Mesothelial cell of epicardium (in vitro differentiated cells): Measurements from ENCODE around the gene ACADVL. TPM values are rescaled to one million over a fixed set of nuclear protein-coding genes. Genes with fewer than 3 reads are reported as not detected.

Source experiments
- DNase-seq, 2 experiments: peaks; one replicate each; pipeline ENCODE4 v3.0.0; 2021; ENCODE audit warnings: low spot score in 2 of 2; ENCODE audit not compliant: unreplicated experiment in 2 of 2
- H3K27ac Mint-ChIP-seq: 2 replicates; pipeline ENCODE4 v1.8.0; 2021; ENCODE audit warnings: mixed read lengths
- H3K27me3 Mint-ChIP-seq: 2 replicates; pipeline ENCODE4 v1.8.0; 2021; ENCODE audit warnings: low read depth, mixed read lengths
- H3K36me3 Mint-ChIP-seq: 2 replicates; pipeline ENCODE4 v1.8.0; 2021; ENCODE audit warnings: mixed read lengths
- H3K4me1 Mint-ChIP-seq: 2 replicates; pipeline ENCODE4 v1.8.0; 2021; ENCODE audit warnings: mixed read lengths
- H3K4me3 Mint-ChIP-seq: 2 replicates; pipeline ENCODE4 v1.8.0; 2021; ENCODE audit warnings: mild to moderate bottlenecking, moderate library complexity, mixed read lengths
- H3K9me3 Mint-ChIP-seq: 2 replicates; pipeline ENCODE4 v1.8.0; 2021; ENCODE audit warnings: mixed read lengths
- total RNA-seq: library from RNA; stranded (reverse); gene quantifications from 3 replicates; pipeline ENCODE4 v1.2.1, GENCODE V29; 2021
- TF ChIP-seq, protein P1 (sequence below): fragments of 200-600 bp; sonication (generic); IDR thresholded peaks from one replicate; pipeline ENCODE4 v1.5.0; 2021; ENCODE audit warnings: antibody characterized with exemption; ENCODE audit not compliant: unreplicated experiment

ACADVL gene
- total RNA-seq, 1 donor from 2014 or later: 424 TPM

DNA sequence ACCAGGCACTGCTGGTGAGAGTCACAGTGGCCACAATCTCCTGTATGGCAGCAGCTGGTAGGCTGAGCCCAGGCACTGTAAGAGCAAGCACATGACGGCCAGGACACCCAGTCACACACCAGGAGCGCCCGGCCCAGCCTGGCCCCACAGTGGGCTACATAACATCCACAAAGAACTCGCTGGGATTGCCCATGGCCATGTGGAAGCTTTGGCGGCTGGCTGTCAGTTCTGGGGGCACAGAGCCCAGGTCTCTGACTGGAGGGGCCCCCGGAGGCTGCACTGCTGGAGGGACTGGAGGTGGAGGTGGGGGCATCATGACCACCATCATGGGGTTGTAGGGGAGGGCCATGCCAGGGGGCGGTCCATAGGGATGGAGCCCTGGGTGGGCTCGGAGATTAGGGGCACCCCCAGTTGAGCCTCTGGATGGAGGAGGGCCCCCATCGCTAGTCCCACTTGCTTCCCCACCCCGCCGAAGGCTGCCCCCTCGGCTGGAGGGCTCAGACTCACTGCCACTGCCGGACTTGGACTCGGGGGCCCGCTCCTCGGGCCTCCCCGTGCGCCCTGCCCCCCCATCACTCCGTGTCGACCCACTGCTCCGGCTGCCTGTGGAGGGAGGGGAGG is 6.1 kb downstream of the ACADVL start:
- H3K4me1 Mint-ChIP-seq: peaks cover 3% of the 10 kb centered on the region
- H3K36me3 Mint-ChIP-seq: peaks cover 18% of the 10 kb centered on the region
- no peak overlapping the region for H3K4me3 Mint-ChIP-seq
- H3K9me3 Mint-ChIP-seq: no peaks in the 10 kb centered on the region
- TF ChIP-seq, protein P1, sequence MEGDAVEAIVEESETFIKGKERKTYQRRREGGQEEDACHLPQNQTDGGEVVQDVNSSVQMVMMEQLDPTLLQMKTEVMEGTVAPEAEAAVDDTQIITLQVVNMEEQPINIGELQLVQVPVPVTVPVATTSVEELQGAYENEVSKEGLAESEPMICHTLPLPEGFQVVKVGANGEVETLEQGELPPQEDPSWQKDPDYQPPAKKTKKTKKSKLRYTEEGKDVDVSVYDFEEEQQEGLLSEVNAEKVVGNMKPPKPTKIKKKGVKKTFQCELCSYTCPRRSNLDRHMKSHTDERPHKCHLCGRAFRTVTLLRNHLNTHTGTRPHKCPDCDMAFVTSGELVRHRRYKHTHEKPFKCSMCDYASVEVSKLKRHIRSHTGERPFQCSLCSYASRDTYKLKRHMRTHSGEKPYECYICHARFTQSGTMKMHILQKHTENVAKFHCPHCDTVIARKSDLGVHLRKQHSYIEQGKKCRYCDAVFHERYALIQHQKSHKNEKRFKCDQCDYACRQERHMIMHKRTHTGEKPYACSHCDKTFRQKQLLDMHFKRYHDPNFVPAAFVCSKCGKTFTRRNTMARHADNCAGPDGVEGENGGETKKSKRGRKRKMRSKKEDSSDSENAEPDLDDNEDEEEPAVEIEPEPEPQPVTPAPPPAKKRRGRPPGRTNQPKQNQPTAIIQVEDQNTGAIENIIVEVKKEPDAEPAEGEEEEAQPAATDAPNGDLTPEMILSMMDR: no peak
- H3K27ac Mint-ChIP-seq: no peak overlapping the region
- H3K27me3 Mint-ChIP-seq: no peaks in the 10 kb centered on the region
- no peak for DNase-seq

DNA sequence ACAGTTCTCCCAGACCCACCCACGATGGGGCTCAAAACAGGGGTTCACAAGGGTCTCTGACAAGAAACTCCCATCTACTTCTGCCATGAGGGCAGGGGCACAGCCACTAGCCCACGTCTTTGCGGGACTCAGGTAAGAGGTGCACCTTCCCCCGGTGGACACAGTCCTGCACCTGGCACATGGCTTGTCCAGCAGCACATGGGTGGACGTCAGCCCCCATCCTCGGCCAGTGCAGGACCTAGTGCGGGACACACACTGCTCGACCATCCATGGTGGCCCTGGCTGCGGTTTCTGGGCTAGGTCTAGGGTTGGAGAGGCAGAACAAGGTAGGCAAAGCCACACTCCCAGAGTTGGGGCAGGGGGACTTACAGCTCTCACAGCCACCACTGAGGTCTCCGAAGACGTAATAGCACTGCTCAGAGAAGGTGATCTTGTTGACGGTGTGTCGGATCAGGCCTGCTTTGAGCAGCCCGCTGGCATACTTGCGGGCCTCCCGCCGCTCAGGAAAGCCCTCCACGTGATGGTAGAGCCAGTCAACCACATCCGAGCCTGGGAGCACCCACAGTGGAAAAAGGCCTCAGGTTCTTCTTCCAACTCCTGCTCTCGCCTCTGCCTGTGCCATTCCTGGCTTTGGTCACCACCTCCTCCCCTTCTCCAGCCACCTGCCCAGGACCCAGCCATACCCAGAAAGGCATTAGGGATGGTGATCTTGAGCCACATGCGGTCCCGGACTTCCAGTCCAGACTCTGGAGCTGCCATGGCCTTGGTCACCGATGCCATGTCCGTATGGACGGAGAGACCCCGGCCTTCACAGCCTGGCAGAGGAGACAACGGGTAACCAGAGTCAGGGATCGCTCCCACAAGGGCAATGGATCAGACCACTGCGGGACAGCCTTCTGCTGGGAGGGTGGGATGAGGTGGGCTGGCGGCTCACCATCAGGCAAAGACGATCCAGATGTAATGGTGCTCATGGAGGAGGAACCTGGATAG is 7.3 kb downstream of the ACADVL start:
- H3K9me3 Mint-ChIP-seq: no peaks in the 10 kb centered on the region
- H3K27ac Mint-ChIP-seq: no peak overlapping the region
- TF ChIP-seq, protein P1: no peak
- peaks cover 20% of the 10 kb centered on the region for H3K36me3 Mint-ChIP-seq
- H3K27me3 Mint-ChIP-seq: no peaks in the 10 kb centered on the region
- H3K4me1 Mint-ChIP-seq: peaks cover 2% of the 10 kb centered on the region
- DNase-seq: no peak
- no peak overlapping the region for H3K4me3 Mint-ChIP-seq

DNA sequence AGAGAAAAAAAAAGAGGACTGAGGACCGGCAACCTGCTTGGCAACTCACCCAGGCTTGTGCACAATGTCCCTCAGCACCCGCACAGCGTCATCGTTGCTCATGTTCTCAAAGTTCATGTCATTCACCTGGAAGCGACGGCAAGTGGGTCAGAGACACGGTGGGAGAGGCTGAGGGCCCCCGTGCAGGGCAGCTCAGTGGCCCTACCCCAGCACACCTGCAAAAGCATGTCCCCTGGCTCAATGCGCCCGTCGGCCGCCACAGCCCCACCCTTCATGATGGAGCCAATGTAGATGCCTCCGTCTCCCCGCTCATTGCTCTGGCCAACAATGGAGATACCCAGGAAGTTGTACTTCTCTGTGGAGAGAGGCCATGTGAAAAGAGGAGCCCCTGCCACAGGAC is 9.2 kb downstream of the ACADVL start:
- TF ChIP-seq, protein P1: no peak
- DNase-seq: no peak
- Mint-ChIP-seq H3K4me3 (no peak overlapping the region), H3K27me3 (no peaks in the 10 kb centered on the region), H3K27ac (no peak overlapping the region), H3K9me3 (no peaks in the 10 kb centered on the region), H3K4me1 (peaks cover 16% of the 10 kb centered on the region), H3K36me3 (peaks cover 16% of the 10 kb centered on the region)

DNA sequence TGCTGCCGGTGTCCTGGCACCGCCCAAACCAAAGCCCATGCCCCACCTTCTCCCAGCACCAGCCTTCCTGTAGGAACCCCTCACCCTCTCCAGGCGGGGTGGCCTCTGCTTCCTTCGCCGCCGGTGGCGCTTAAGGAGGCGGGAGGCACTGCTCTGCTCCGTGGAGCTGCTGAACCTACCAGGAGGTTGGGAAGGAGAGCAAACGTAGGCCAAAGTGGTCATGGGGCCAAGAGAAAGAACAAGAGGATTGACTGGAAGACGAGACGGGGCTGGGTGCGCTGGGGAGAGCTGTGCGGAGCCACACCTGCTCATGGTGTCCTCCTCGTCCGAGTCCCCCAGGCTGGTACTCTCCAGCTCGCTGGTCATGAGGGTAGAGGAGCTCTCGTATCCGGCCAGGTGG is 9.8 kb downstream of the ACADVL start:
- H3K27me3 Mint-ChIP-seq: no peaks in the 10 kb centered on the region
- DNase-seq: no peak
- TF ChIP-seq, protein P1: no peak
- peaks cover 14% of the 10 kb centered on the region for H3K36me3 Mint-ChIP-seq
- H3K4me1 Mint-ChIP-seq: peaks cover 18% of the 10 kb centered on the region
- no peak overlapping the region for H3K27ac Mint-ChIP-seq
- no peaks in the 10 kb centered on the region for H3K9me3 Mint-ChIP-seq
- H3K4me3 Mint-ChIP-seq: no peak overlapping the region

DNA sequence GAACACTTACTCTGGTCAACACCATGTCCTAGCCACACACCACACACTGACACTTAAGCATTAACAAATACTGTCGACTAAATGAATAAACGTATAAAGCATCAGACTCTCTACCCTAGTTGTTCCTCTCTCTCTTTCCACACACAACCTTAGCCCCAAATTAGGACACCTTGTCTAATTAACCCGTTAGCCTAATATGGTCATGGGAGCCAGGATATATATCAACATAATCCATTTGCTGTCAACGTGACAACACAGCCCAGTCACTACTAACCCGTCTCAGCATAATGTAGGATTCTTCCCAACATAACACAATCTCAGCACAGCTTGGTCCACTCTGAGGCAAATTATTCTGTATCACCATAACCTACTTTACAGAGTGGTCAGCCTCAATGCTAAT is 12.4 kb downstream of the ACADVL start:
- no peaks in the 10 kb centered on the region for H3K27me3 Mint-ChIP-seq
- H3K4me3 Mint-ChIP-seq: peak overlapping the region; percentile 98
- DNase-seq: no peak
- peak overlapping the region; percentile 80 for H3K27ac Mint-ChIP-seq
- no peaks in the 10 kb centered on the region for H3K9me3 Mint-ChIP-seq
- H3K36me3 Mint-ChIP-seq: peaks cover 24% of the 10 kb centered on the region
- TF ChIP-seq, protein P1: no peak
- peaks cover 27% of the 10 kb centered on the region for H3K4me1 Mint-ChIP-seq
